HG03103 (cell line): ENCODE data around the gene IL6.
"Not testable (repeated sequence)": the region's sequence is repeated elsewhere in the genome, so short reads cannot be mapped to it uniquely, and the experiment has no call there.

ENCODE experiments used
- ATAC-seq: cut with Tn5 transposase; IDR thresholded peaks from one replicate; pipeline ENCODE4 v1.9.1; 2021; ENCODE audit warnings: low read depth; ENCODE audit not compliant: unreplicated experiment

IL6 gene

DNA sequence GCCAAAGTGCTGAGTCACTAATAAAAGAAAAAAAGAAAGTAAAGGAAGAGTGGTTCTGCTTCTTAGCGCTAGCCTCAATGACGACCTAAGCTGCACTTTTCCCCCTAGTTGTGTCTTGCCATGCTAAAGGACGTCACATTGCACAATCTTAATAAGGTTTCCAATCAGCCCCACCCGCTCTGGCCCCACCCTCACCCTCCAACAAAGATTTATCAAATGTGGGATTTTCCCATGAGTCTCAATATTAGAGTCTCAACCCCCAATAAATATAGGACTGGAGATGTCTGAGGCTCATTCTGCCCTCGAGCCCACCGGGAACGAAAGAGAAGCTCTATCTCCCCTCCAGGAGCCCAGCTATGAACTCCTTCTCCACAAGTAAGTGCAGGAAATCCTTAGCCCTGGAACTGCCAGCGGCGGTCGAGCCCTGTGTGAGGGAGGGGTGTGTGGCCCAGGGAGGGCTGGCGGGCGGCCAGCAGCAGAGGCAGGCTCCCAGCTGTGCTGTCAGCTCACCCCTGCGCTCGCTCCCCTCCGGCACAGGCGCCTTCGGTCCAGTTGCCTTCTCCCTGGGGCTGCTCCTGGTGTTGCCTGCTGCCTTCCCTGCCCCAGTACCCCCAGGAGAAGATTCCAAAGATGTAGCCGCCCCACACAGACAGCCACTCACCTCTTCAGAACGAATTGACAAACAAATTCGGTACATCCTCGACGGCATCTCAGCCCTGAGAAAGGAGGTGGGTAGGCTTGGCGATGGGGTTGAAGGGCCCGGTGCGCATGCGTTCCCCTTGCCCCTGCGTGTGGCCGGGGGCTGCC lies at the start of gene IL6:
Gene IL6 (plus strand): TSS at position 294 of the 807 bp plus-strand sequence. CDS start 63 bp downstream, at position 357.
- ATAC-seq: no peak

DNA sequence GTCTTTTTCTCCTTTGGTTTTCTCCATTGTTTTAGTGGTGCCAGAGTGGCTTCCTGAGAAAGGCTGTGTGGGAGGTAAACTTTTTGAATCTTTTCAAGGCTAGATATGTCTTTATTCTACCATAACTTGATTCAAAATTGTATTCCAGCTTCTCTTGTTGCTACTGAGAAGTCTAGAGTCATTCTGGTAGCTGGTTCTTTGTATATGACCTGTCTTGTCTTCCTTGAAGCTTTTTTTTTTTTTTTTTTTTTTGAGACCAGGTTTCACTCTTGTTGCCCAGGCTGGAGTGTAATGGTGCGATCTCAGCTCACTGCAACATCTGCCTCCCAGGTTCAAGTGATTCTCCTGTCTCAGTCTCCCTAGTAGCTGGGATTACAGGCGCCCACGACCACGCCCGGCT lies 49.7 kb upstream of the IL6 start:
- not testable (repeated sequence) for ATAC-seq

DNA sequence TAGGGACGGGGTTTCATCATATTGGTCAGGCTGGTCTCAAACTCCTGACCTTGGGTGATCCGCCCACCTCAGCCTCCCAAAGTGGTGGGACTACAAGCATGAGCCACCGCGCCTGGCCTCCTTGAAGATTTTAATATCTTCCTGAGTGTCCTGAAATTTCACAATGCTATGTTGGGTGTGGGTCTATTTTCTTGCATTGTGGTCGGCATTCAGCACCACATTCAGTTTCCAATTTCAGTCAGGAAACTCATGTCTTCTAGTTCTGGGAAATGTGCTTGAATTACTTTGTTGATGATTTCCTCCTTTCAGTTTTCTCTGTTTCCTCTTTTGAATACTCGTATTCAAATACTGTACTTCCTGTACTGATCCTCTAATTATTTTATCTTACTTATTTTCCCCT lies 49.3 kb upstream of the IL6 start:
- no peak for ATAC-seq

DNA sequence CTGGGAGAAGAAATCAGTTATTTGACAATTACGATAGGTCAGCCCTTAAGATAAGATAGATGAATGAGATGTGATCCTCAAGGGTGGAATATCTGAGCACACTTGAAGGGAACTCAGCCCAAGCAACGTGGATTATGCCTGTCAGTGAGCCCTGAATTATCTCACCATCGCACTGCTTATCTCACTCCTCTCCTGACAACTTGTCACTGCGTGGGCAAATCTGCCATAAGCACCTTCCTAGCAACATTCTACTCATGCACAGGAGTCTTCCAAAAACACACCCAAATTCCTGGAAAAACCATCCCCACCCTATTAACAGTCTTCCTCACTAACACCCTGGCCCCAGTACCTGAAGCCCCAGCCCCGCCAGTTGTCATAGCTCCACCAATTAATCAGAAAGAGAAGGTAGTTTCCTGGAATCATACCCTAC lies 46.5 kb upstream of the IL6 start:
- no peak for ATAC-seq

DNA sequence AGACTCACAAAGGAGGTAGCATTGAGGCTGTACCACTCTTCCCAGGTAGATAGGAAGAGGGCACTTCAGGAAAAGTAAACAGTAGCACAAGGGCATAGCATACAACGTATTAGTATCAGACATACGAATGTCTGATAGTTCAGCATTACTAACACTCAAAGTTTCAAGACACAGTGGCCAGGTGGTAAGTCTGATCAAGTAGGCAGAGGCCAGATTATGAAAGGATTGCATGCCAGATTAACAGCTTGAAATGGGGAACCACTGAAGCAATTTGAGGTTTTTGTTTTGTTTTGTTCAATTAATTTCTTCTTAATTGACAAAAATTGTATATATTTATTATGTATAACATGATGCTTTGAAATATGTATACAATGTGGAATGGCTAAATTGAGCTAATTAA lies 45.7 kb upstream of the IL6 start:
- no peak for ATAC-seq

DNA sequence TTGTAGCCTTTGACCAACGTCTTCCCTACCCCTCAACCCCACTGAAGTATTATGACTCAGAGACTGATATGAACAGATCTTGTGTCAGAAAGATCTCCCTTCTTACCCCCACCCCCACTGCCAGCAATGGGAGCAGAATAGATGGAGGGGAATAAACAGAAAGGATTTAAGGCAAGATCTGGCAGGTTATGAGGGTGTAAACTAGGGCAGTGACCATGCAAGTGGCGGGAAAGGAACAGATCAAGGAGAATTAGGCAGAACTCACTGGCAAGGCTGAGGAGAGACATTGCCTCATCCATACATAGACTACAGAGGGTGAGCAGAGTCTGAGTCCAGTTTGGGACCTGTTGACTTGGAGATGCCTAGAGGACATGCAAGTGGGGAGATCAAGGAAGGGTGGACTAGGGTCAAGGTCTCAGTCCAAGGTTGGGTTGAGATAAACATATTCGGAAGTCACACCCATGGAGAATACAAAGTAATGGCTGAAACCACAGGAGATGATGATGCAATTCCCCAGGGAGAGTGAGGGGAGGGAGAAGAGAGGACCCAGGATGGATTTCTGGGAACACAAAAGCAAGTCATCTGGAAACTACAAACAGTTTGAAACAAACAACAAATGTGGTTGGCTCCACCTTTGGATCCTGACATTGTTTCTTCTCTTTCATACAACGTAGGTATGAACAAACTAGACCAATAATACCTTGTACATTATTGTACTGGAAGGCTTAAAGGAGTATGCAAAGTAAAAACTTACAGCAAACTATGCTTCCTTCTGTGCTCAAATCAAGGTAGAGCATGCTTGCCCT lies 44.9 kb upstream of the IL6 start:
- ATAC-seq: no peak

DNA sequence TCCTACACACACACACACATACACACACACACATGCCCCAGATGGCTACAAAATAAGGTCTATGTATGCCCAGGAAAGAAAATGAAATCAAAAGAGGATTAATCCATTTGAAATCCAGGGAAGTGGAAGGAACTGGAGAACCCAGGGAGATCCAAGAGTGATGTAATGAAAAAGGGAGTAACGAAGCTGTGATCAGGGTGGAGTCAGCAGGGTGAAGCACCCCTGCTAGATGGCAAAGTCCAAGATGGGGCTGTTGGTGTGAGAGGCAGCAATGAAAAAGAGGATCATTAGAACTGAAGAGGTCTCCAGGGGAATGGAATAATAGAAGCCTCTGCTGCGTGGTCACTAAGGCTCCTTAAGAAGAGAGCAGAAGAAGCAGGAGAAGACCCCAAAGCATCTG lies 43.6 kb upstream of the IL6 start:
- no peak for ATAC-seq

DNA sequence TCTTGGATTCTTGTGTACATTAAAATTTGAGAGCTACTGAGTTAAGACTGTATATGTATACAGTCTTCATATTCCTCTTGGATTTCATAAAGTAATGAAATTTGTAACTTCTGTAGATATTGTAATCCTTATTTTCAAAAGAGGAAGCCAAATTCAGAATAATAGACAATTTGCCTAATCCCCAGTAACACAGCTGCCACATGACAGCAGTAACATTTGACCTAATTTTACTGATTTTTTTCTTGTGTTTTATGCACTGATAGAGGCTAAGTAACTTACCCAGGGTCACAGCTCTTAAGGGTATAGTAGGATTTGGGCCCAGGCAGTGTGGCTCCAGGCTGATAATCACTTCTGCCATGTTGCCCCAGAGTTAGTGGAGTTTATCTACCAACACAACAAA lies 40.4 kb upstream of the IL6 start:
- no peak for ATAC-seq

DNA sequence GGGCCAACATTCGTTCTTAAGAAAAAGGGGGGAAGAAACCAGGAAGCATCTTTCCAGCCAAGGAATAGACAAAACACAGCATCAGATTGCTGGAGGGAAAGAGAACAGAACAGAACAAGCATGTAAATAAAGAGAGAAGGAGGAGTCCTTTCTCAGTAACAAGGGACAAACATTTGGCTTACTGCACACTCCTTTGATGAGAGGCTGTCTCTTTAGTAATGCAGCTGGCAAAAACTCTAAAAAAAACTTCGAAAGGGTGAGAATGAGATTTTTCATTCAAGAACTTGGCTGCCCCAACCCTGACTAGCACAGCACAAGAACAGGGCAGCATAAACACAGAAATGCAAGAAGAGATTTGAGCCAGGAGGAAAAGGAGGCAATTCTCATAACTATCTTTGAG lies 38.9 kb upstream of the IL6 start:
- ATAC-seq: no peak

DNA sequence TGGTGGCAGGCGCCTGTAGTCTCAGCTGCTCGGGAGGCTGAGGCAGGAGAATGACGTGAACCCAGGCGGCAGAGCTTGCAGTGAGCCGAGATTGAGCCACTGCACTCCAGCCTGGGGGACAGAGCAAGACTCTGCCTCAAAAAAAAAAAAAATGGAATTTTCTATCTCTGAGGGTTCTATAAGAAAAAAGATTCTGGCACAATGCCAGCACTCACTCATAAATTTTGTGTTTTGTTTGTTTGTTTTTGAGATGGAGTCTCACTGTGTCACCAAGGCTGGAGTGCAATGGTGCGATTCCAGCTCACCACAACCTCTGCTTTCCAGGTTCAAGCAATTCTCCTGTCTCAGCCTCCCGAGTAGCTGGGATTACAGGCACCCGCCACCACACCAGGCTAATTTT lies 38.1 kb upstream of the IL6 start:
- ATAC-seq: not testable (repeated sequence)

DNA sequence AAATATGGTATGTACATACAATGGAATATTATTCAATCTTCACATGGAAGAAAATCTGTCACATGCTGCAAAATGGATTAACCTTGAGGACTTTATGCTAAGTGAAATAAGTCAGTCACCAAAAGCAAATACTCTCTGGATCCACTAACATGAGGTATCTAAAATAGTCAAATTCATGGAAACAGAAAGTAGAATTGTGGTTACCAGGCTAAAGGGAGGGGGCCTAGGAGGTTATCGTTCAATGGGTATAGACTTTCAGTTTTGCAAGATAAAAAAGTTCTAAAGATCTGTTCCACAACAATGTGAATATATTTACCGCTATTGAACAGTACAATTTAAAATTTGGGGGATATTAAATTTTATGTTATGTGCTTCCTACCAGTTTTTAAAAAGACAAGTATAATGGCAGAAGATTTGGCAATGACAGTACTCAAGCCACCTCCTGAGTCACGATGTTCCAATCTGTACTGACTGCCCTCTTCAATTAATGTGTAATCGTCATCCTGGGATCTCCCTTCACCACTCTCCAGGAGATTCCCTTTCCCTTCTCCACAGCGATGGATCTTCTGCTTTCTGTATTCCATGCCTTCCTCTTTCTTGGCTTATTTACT lies 32.3 kb upstream of the IL6 start:
- no peak for ATAC-seq

DNA sequence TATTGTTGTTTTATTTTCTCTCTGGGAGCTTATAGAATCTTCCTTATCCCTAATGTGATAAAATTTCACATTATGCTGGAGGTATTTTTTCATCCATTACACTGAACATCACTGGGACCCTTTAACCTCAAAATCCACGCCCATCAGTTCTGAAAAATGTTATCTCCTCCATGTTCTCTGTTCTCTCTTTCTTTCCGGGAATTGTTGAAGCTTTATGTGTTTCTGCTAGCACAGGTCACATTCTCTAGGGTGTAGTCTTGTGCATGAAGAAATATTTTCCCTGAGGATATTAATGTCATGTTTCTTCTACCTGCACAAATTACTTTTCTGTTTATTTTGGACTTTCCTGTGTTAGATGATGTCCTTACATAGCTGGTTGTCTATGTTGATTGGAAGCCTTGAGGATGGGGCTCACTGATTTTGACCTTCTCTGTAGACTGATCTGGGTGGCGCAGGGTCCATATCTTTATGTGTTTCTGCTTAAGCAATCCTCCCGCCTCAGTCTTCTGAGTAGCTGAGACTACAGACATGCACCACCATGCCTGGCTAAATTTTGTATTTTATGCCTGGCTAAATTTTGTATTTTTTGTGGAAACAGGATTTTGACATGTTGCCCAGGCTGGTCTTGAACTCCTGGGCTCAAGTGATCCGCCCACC lies 31.4 kb upstream of the IL6 start:
- ATAC-seq: no peak

DNA sequence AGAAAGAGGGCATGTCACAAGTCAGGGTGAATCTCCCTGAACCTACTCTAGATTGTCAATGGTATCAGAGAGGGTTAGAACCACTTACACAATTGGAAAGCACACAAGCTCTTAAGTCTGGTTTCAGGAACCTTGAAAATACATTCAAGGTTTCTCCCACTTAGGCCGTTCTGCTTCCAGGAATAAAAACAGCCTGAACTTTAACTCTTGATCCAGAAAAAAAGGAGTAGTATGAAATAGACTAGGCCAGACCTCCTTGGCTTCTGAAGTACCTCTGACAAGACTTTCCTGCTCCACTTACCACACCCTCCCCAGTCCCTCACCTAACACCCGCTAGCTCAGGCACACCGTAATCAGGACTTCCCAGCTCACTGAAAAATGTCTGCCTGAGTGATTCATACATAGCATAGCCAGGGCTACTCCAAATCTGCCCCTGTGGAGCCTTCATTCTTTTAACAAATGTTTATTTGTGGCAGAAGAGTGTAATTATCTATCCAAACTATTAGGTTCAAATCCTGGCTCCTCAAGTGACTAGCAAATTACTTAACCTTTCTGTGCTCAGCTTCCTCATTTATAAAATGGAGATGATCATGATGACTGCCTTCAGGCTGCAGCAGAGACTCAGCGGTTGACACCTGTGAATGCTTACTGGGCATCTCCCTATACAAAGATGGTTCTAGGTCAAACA lies 30.3 kb upstream of the IL6 start:
- ATAC-seq: no peak

DNA sequence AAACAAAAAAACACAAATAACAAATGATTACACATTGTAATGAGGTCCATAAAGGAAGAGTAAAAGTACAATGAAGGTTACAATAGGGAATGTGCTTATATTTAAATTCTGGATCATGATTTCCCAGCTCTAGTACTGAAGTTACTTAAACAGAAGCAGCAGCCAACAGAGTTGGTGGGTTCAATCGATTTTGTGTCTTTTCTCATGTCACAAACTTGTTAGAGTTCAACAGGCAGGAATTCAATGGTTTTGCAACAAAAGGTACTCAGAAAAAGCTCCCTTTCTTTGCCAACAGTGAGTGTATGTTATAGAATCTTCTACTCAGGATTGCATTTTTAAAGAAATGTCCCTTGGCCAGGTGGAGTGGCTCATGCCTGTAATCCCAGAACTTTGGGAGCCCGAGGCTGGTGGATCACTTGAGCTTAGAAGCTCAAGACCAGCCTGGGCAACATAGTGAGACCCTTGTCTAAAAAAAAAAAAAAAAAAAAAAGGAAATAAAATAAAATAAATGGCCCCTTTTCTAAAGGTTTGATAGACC lies 29.6 kb upstream of the IL6 start:
- ATAC-seq: no peak

DNA sequence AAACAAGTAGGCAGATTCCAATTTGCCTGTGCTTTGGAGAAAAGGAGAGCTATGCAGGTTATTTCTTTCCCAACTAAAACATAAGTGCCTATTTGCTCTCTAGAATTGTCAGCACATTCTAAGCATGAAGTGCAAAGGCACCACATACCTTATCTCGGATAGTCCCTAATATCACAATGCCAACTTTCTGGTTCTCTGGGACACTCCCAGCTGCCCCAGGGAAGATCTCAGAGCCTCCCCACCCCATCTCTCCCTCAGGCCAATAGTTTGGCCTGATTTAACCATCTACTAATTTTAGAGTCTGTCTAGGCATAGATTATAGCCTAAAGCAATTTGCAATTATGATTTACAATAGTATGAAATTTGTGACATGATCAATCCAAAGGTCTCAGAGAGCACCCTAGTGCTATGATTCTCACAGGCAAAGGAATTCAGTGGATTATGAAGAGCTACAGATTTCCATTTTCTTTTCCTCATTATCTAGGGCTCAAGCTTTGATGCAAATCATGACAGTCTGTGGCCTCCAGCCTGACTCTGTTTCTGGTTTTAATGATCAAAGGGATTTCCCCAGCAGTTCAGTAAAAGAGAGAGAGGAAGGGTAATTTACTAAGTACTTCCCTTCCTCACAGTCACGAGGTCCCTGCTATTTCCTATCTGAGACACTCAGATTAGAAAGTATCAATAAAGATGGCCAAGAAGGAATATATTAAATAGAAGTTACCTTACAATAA lies 29.0 kb upstream of the IL6 start:
- peak; percentile 67 for ATAC-seq

DNA sequence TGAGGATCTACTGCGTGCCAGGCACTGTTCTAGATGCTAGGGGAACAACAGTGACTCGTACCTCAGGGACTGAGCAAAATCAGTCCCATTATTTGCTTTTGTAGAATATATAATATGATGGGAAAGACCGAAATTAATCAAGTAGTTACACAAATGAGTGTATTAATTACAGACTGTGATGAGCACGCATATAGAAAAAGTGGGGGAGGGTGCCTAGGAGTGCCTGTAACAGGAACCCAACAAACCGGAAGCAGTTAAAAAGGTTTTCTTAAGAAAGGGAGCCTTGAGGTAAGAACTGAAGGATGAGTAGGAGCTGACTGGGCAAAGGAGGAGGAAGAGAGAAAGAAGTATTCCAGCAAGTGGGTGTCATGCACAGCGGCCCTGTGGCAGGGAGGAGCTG lies 28.2 kb upstream of the IL6 start:
- no peak for ATAC-seq

DNA sequence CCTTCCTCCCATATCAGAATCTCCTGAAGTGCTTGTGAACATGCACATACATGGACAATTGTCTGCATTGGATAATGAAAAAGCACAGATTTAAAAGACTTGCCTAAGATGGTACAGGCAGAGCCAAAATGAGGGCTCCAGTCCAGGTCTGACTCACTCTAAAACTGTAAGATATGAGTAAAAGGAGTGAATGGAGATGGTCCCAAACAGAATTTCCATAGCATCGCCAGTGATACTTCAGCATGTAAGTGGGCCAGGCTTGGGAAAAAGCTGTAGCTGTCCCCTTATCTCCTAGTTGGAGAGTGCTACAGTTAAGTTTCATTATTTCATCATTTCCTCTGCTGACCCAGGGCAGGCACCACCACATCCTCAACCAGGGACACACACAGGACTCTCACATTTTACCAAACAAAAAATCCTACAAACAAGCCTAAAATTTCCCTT lies 26.4 kb upstream of the IL6 start:
- ATAC-seq: no peak

DNA sequence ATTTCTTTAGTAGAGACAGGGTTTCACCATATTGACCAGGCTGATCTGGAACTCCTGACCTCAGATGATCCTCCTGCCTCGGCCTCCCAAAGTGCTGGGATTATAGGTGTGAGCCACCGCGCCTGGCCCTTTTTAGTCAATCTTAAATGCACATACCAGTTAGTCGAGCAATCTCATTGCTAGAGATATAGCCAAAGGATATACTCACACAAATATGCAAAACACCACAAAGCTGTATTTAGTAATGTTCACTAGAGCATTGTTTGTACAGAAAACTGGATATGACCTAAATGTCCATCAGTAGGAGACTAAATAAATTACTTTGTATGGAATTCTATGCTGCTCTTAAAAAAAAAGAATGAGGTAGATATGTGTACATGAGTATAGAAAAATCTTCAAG lies 24.5 kb upstream of the IL6 start:
- no peak for ATAC-seq

DNA sequence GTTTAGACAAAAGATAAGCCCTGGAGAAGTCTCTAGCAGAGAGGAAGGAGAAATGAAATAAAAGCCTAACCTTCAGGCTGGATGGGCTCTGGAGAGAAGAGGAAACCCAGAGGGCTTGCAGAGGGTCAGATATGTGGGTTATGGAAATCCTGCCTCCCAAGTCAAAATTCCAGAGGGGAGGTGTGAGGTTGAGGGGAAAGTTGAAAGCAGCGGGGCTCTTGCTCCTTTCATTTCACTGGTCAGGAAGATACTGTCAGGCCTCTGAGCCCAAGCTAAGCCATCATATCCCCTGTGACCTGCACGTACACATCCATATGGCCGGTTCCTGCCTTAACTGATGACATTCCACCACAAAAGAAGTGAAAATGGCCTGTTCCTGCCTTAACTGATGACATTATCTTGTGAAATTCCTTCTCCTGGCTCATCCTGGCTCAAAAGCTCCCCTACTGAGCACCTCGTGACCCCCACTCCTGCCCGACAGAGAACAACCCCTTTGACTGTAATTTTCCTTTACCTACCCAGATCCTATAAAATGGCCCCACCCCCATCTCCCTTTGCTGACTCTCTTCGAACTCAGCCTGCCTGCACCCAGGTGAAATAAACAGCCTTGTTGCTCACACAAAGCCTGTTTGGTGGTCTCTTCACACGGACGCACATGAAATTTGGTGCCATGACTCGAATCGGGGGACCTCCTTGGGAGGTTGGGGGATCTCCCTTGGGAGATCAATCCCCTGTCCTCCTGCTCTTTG lies 23.7 kb upstream of the IL6 start:
- ATAC-seq: not testable (repeated sequence)
